ENCODE results near the gene ZNF524. TPM values are rescaled to one million over a fixed set of nuclear protein-coding genes. Genes with fewer than 3 reads are reported as not detected.

The ZNF524 gene
- total RNA-seq, 1 experiment from 2014 or later = 5.5 TPM

DNA sequence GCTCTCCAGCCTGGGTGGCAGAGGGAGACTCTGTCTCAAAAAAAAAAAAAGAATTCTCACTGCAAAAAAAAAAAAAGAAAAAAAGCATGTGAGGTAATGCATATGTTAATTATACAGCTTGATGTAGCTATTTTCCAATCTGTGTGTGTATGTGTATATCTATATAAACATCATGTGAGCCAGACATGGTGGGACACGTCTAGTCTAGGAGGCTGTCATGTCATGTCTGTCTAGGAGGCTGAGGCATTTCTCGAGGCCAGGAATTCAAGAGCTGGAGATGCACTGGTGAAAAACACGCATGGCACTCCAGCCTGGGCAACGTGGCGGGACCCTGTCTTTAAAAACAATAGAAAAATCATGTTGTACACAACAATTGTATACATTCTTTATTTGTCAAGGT lies 47.9 kb upstream of the ZNF524 start (continued):
- TF ChIP-seq RORB (CRISPR knock-in tag; IDR thresholded peaks at IDR 0.05) (no peak), RELA (CRISPR knock-in tag; IDR thresholded peaks at IDR 0.05; ENCODE audit: borderline replicate concordance) (no peak)

DNA sequence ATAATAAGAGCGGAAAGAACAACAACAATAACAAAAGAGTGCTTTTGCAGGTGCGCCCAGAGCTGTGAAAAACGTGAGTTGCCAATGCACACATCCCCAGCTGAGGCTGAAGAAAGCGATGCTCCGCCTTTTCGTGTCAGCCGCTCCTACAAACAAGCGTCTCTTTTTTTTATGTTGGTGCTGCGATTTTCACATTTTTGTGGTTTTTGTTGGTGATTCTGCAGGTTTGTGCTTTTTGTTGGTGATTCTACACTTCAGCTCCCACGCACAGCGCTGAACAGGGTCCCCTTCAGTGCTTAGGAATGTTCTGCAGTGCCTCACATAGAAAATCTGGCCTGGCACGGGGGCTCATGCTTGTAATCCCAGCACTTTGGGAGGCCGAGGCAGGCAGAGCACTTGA lies 47.5 kb upstream of the ZNF524 start:
- H3K4me3 Mint-ChIP-seq = peak overlapping the region; percentile 26; the same call in 1 of the 2 replicates
- peaks cover 37% of the 10 kb centered on the region for H3K4me1 Mint-ChIP-seq
- ATAC-seq (no peak), DNase-seq (ENCODE audit: low spot score) (no peak)
- H3K27ac Mint-ChIP-seq = no peak overlapping the region; the same call in 1 of the 2 replicates
- no peaks in the 10 kb centered on the region for H3K9me3 Mint-ChIP-seq
- CTCF ChIA-PET = interaction anchor here (0.6 to 2.1 kb wide), 9 partner anchors 17 to 817 kb away, joined by 3 to 10 read pairs (median 4); partner anchors contain the start of genes ISOC2 and ZNF865
- H3K27me3 Mint-ChIP-seq (ENCODE audit: low read depth) = peaks cover 9% of the 10 kb centered on the region
- H3K36me3 Mint-ChIP-seq = no peaks in the 10 kb centered on the region
- POLR2A ChIA-PET = no interaction called here
- TF ChIP-seq, protein P1, sequence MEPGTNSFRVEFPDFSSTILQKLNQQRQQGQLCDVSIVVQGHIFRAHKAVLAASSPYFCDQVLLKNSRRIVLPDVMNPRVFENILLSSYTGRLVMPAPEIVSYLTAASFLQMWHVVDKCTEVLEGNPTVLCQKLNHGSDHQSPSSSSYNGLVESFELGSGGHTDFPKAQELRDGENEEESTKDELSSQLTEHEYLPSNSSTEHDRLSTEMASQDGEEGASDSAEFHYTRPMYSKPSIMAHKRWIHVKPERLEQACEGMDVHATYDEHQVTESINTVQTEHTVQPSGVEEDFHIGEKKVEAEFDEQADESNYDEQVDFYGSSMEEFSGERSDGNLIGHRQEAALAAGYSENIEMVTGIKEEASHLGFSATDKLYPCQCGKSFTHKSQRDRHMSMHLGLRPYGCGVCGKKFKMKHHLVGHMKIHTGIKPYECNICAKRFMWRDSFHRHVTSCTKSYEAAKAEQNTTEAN (CRISPR knock-in tag; IDR thresholded peaks at IDR 0.05) = no peak
- TF ChIP-seq HMGA2 (CRISPR knock-in tag; IDR thresholded peaks at IDR 0.05) = no peak
- TF ChIP-seq, protein P2, sequence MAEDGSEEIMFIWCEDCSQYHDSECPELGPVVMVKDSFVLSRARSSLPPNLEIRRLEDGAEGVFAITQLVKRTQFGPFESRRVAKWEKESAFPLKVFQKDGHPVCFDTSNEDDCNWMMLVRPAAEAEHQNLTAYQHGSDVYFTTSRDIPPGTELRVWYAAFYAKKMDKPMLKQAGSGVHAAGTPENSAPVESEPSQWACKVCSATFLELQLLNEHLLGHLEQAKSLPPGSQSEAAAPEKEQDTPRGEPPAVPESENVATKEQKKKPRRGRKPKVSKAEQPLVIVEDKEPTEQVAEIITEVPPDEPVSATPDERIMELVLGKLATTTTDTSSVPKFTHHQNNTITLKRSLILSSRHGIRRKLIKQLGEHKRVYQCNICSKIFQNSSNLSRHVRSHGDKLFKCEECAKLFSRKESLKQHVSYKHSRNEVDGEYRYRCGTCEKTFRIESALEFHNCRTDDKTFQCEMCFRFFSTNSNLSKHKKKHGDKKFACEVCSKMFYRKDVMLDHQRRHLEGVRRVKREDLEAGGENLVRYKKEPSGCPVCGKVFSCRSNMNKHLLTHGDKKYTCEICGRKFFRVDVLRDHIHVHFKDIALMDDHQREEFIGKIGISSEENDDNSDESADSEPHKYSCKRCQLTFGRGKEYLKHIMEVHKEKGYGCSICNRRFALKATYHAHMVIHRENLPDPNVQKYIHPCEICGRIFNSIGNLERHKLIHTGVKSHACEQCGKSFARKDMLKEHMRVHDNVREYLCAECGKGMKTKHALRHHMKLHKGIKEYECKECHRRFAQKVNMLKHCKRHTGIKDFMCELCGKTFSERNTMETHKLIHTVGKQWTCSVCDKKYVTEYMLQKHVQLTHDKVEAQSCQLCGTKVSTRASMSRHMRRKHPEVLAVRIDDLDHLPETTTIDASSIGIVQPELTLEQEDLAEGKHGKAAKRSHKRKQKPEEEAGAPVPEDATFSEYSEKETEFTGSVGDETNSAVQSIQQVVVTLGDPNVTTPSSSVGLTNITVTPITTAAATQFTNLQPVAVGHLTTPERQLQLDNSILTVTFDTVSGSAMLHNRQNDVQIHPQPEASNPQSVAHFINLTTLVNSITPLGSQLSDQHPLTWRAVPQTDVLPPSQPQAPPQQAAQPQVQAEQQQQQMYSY (CRISPR knock-in tag; IDR thresholded peaks at IDR 0.05) = peak; percentile 63

DNA sequence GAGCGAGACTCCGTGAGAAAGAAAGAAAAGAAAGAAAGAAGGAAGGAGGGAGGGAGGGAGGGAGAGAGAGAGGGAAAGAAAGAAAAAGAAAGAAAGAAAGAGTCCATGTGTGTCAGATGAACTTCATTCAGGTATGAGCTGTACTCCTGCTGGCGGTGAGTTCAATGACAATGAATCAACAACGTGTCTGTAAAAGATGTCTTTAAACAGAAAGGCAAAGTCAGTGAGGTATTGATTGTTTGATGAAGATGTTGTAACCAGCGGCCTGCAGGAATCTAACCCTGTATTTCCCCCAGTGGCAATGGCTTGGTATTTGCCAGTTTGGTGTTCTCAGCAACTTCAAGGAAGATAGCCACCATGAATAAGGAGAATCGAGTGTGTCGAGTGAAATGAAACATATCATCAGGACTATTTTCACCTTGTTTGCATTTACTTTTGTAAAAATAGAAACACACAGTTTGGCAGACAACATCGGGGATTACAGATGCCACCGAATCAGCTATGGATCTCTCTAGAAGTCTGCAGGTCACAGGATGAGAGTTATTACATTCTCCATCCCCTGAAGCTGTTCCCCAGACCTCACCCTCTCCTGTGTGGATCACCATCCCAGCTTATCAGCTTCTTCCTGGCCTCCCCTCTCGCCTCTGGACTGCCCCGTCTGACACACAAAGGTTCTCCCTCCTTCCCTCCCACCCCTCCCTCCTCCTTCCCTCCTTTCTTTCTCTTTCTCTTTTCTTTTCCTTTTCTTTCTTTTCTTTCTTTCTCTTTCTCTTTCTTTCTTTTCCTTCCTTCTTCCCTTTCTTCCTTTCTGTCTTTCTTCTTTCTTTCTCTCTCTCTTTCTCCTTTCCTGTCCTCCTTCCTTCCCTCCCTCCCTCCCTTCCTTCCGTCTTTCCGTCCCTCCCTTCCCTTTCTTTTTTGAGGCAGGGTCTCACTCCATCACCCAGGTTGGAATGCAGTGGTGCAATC lies 46.6 kb upstream of the ZNF524 start:
- DNase-seq (ENCODE audit: low spot score) (no peak), ATAC-seq (no peak)
- Mint-ChIP-seq H3K36me3 (no peaks in the 10 kb centered on the region), H3K9me3 (no peaks in the 10 kb centered on the region), H3K27ac (no peak overlapping the region), H3K4me1 (peaks cover 33% of the 10 kb centered on the region), H3K27me3 (ENCODE audit: low read depth) (peaks cover 9% of the 10 kb centered on the region), H3K4me3 (peak overlapping the region; percentile 26; the same call in 1 of the 2 replicates)
- no peak for TF ChIP-seq SMAD4 (CRISPR knock-in tag; IDR thresholded peaks at IDR 0.05)
- TF ChIP-seq, protein P3, sequence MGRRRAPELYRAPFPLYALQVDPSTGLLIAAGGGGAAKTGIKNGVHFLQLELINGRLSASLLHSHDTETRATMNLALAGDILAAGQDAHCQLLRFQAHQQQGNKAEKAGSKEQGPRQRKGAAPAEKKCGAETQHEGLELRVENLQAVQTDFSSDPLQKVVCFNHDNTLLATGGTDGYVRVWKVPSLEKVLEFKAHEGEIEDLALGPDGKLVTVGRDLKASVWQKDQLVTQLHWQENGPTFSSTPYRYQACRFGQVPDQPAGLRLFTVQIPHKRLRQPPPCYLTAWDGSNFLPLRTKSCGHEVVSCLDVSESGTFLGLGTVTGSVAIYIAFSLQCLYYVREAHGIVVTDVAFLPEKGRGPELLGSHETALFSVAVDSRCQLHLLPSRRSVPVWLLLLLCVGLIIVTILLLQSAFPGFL (CRISPR knock-in tag; IDR thresholded peaks at IDR 0.05; ENCODE audit: borderline replicate concordance) = no peak
- TF ChIP-seq GABPB1 (CRISPR knock-in tag; IDR thresholded peaks at IDR 0.05) = peak; percentile 37; the same call in 1 of the 2 replicates
- TF ChIP-seq GTF2I (CRISPR knock-in tag; conservative IDR thresholded peaks at IDR 0.05) = no peak
- CTCF ChIA-PET = interaction anchor here (0.6 to 2.1 kb wide), 9 partner anchors 37 to 816 kb away, joined by 3 to 10 read pairs (median 4); partner anchors contain the start of genes ISOC2 and ZNF865
- POLR2A ChIA-PET = no interaction called here

- POLR2A ChIA-PET = interaction anchor here (0.6 to 0.8 kb wide), 2 partner anchors 20 to 77 kb away, joined by 3 to 8 read pairs; no protein-coding TSS in a partner anchor
- H3K4me3 Mint-ChIP-seq = no peak overlapping the region
- TF ChIP-seq, protein P4, sequence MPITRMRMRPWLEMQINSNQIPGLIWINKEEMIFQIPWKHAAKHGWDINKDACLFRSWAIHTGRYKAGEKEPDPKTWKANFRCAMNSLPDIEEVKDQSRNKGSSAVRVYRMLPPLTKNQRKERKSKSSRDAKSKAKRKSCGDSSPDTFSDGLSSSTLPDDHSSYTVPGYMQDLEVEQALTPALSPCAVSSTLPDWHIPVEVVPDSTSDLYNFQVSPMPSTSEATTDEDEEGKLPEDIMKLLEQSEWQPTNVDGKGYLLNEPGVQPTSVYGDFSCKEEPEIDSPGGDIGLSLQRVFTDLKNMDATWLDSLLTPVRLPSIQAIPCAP (CRISPR knock-in tag; IDR thresholded peaks at IDR 0.05) = no peak
- TF ChIP-seq ZNF671 (CRISPR knock-in tag; IDR thresholded peaks at IDR 0.05) = no peak
- TF ChIP-seq CREM (CRISPR knock-in tag; IDR thresholded peaks at IDR 0.05) = no peak
- TF ChIP-seq NFE2L1 (CRISPR knock-in tag; IDR thresholded peaks at IDR 0.05) = no peak
- no peak for TF ChIP-seq ZNF423 (CRISPR knock-in tag; IDR thresholded peaks at IDR 0.05)
- no peak for TF ChIP-seq ZNF416 (CRISPR knock-in tag; IDR thresholded peaks at IDR 0.05)
- H3K36me3 Mint-ChIP-seq = no peaks in the 10 kb centered on the region
- CTCF ChIA-PET = interaction anchor here (1.3 kb wide), 1 partner anchor 77 kb away, joined by 5 read pairs; no protein-coding TSS in a partner anchor
- H3K9me3 Mint-ChIP-seq = no peaks in the 10 kb centered on the region
- no peak for ATAC-seq
- H3K4me1 Mint-ChIP-seq = peaks cover 33% of the 10 kb centered on the region
- peaks cover 9% of the 10 kb centered on the region for H3K27me3 Mint-ChIP-seq (ENCODE audit: low read depth)
- no peak overlapping the region for H3K27ac Mint-ChIP-seq
- no peak for DNase-seq (ENCODE audit: low spot score)
These were observed 45.8 kb upstream of the ZNF524 start for GRCh38 chr19:55554302-55554701.

Measured in WTC11 (cell line).